Measurements from ENCODE around the gene SLC41A3.
A peak's percentile ranks its signal among the peaks of the same experiment; 100 is the strongest.

Gene SLC41A3

GRCh38 chr3:126105691-126106187 is 21.8 kb upstream of the SLC41A3 start:
- H3K4me3 ChIP-seq (ENCODE audit: low read length), result no peak overlapping the region
- H3K27me3 ChIP-seq (ENCODE audit: control insufficient read depth, insufficient read depth, low read length), result no peaks in the 10 kb centered on the region
- no peak overlapping the region for H3K27ac ChIP-seq (ENCODE audit: low read length)
- no CpG with 5 or more reads among the region's 16 CpGs for WGBS (ENCODE audit: insufficient coverage, insufficient read length)
- no peaks in the 10 kb centered on the region for H3K36me3 ChIP-seq (ENCODE audit: control insufficient read depth, insufficient read depth, low read length)
- DNase-seq (ENCODE audit: low read depth, low spot score), result no peak
- H3K9me3 ChIP-seq (ENCODE audit: control insufficient read depth, insufficient read depth, low read length), result no peaks in the 10 kb centered on the region
- no peaks in the 10 kb centered on the region; the same call in 1 of the 2 replicates for H3K4me1 ChIP-seq (ENCODE audit: control insufficient read depth, insufficient read depth, low read length)

GRCh38 chr3:126104742-126105605 is 21.1 kb upstream of the SLC41A3 start:
- no peaks in the 10 kb centered on the region for H3K9me3 ChIP-seq (ENCODE audit: control insufficient read depth, insufficient read depth, low read length)
- WGBS (ENCODE audit: insufficient coverage, insufficient read length), result no CpG with 5 or more reads among the region's 15 CpGs
- no peaks in the 10 kb centered on the region for H3K27me3 ChIP-seq (ENCODE audit: control insufficient read depth, insufficient read depth, low read length)
- no peak overlapping the region for H3K27ac ChIP-seq (ENCODE audit: low read length)
- DNase-seq (ENCODE audit: low read depth, low spot score), result no peak
- H3K4me1 ChIP-seq (ENCODE audit: control insufficient read depth, insufficient read depth, low read length), result no peaks in the 10 kb centered on the region; the same call in 1 of the 2 replicates
- H3K36me3 ChIP-seq (ENCODE audit: control insufficient read depth, insufficient read depth, low read length), result no peaks in the 10 kb centered on the region
- H3K4me3 ChIP-seq (ENCODE audit: low read length), result no peak overlapping the region

DNA sequence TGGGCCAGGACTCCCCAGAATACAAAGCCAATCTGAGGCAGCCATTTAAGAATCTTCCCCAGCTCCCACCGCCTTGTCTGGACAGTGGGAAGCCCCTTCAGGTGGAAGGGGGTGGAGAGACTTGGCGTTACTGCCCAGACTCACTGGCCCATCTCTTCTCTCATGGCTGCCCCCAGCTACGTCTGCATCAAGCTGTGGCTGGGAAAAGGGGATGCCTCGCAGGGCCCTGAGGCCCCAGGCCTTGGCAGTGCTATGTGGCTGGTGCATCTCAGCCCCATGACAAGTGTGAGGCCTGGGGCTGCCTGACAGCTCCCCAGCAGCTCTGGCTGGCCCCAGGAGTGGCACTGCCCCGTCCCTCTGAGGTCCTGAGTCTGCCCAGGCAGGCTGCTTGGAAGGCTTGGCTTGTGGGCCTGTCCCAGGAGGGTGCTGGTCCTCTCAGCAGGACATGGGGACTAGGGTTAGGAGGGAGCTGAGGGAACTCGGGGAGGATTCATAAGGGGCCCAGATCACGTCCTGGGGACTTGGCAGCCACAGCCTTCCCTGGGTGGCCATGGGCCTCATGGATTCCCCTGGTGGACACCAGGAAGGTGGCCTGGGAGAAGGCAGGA is 20.2 kb upstream of the SLC41A3 start:
- no CpG with 5 or more reads among the region's 7 CpGs for WGBS (ENCODE audit: insufficient coverage, insufficient read length)
- DNase-seq (ENCODE audit: low read depth, low spot score), result no peak
- Histone ChIP-seq H3K4me1 (ENCODE audit: control insufficient read depth, insufficient read depth, low read length) (no peaks in the 10 kb centered on the region; the same call in 1 of the 2 replicates), H3K9me3 (ENCODE audit: control insufficient read depth, insufficient read depth, low read length) (no peaks in the 10 kb centered on the region), H3K27ac (ENCODE audit: low read length) (no peak overlapping the region), H3K36me3 (ENCODE audit: control insufficient read depth, insufficient read depth, low read length) (no peaks in the 10 kb centered on the region), H3K4me3 (ENCODE audit: low read length) (no peak overlapping the region), H3K27me3 (ENCODE audit: control insufficient read depth, insufficient read depth, low read length) (no peaks in the 10 kb centered on the region)

DNA sequence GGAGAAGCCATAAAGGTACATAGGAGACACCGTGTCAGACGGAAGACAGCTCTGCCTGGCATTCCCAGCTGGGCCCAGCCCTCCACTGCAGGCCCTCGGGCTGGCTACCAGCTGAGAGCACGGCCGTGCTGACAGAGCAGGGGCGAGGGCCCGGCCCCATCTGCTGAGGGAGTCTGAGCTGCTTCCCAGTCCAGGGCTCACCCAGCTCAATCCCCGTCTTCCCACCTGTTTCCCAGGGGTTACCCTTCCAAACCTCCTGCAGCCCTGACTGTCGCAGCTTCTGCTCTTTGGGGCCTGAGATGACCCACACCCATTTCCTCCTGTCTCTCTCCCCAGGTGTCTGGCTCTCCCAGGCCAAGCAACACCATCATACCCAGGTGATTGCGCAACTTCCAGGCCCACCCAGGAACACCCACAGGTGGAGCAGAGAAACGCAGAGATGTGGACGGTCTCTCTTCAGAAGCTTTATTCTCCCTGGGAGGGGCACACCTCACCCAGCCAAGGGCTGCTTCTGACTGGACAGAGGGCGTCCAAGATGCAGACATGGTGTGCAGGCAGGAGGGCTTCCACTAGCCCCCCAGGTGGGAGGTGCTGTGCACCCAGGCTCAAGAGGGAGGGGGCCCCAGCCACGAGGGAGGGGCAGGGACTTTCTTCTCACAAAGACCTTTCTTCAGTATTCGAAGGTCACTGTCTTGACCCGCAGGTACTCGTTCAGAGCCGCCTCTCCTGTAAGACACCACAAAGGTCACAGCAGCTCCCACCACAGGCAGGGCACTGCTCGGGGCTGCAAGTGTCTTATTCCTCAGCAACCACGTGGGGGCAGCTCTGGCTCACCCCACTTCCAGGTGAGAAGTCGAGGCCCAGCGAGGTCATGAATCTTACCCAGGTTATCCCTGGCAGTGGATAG is 19.4 kb upstream of the SLC41A3 start:
- H3K4me1 ChIP-seq (ENCODE audit: control insufficient read depth, insufficient read depth, low read length), result no peaks in the 10 kb centered on the region; the same call in 1 of the 2 replicates
- DNase-seq (ENCODE audit: low read depth, low spot score), result peak; percentile 20
- H3K4me3 ChIP-seq (ENCODE audit: low read length), result no peak overlapping the region
- WGBS (ENCODE audit: insufficient coverage, insufficient read length), result no CpG with 5 or more reads among the region's 22 CpGs
- H3K27ac ChIP-seq (ENCODE audit: low read length), result no peak overlapping the region
- no peaks in the 10 kb centered on the region for H3K36me3 ChIP-seq (ENCODE audit: control insufficient read depth, insufficient read depth, low read length)
- H3K27me3 ChIP-seq (ENCODE audit: control insufficient read depth, insufficient read depth, low read length), result no peaks in the 10 kb centered on the region
- no peaks in the 10 kb centered on the region for H3K9me3 ChIP-seq (ENCODE audit: control insufficient read depth, insufficient read depth, low read length)

DNA sequence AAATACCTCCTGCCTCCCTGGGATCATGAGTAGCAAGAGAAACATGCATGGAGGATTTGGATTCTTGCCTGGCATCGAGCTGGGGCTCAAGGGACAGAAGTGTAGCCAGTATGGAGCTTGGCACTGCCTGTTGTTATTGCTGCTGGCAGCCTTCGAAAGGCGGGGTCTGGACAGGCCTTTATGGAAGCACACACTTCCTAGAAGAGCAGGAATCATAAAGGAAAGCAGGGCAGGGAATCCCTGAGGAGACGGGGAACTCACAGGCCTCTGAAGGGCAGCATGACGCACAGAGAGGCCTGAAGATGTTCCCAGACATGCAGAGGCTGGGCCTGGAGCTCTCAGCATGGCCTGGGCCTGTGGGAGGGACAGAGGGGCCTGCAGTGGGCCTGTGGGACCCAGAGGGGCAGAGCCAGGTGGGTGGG is 18.6 kb upstream of the SLC41A3 start:
- Histone ChIP-seq H3K4me1 (ENCODE audit: control insufficient read depth, insufficient read depth, low read length) (no peaks in the 10 kb centered on the region; the same call in 1 of the 2 replicates), H3K27me3 (ENCODE audit: control insufficient read depth, insufficient read depth, low read length) (no peaks in the 10 kb centered on the region), H3K36me3 (ENCODE audit: control insufficient read depth, insufficient read depth, low read length) (no peaks in the 10 kb centered on the region), H3K27ac (ENCODE audit: low read length) (no peak overlapping the region), H3K9me3 (ENCODE audit: control insufficient read depth, insufficient read depth, low read length) (no peaks in the 10 kb centered on the region), H3K4me3 (ENCODE audit: low read length) (no peak overlapping the region)
- WGBS (ENCODE audit: insufficient coverage, insufficient read length), result no CpG with 5 or more reads among the region's 5 CpGs
- no peak for DNase-seq (ENCODE audit: low read depth, low spot score)

GRCh38 chr3:126102011-126102410 is 18.1 kb upstream of the SLC41A3 start:
- no peaks in the 10 kb centered on the region for H3K27me3 ChIP-seq (ENCODE audit: control insufficient read depth, insufficient read depth, low read length)
- H3K9me3 ChIP-seq (ENCODE audit: control insufficient read depth, insufficient read depth, low read length), result no peaks in the 10 kb centered on the region; the same call in 1 of the 2 replicates
- WGBS (ENCODE audit: insufficient coverage, insufficient read length), result no CpG with 5 or more reads among the region's 8 CpGs
- no peak overlapping the region for H3K4me3 ChIP-seq (ENCODE audit: low read length)
- no peak for DNase-seq (ENCODE audit: low read depth, low spot score)
- H3K36me3 ChIP-seq (ENCODE audit: control insufficient read depth, insufficient read depth, low read length), result no peaks in the 10 kb centered on the region
- H3K27ac ChIP-seq (ENCODE audit: low read length), result no peak overlapping the region
- no peaks in the 10 kb centered on the region; the same call in 1 of the 2 replicates for H3K4me1 ChIP-seq (ENCODE audit: control insufficient read depth, insufficient read depth, low read length)

DNA sequence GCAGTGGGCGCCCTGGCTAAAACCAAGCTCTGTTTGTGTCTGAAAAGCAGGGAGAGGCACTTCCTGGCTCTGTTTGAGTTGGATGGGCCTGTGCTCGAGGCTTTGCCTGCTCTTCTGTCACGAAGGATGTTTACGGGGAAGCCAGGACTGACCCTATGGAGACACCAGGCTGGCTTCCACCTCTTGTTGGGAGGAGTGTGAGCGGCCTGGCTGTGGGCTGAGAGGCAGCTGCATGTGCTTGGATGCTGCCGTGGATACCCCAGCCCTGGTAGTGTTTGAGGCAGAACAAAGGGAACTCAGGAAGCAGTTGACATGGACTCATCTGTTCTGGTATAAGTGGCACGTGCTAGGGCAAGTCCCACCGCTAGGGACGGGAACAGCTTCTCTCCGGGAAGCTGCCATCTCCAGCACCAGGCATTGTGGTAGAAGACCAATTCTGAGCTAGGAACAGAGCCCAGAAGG is 17.6 kb upstream of the SLC41A3 start:
- H3K4me1 ChIP-seq (ENCODE audit: control insufficient read depth, insufficient read depth, low read length), result no peaks in the 10 kb centered on the region; the same call in 1 of the 2 replicates
- no peak overlapping the region for H3K4me3 ChIP-seq (ENCODE audit: low read length)
- no peak overlapping the region for H3K27ac ChIP-seq (ENCODE audit: low read length)
- no peaks in the 10 kb centered on the region for H3K27me3 ChIP-seq (ENCODE audit: control insufficient read depth, insufficient read depth, low read length)
- no peak for DNase-seq (ENCODE audit: low read depth, low spot score)
- no CpG with 5 or more reads among the region's 10 CpGs for WGBS (ENCODE audit: insufficient coverage, insufficient read length)
- no peaks in the 10 kb centered on the region for H3K36me3 ChIP-seq (ENCODE audit: control insufficient read depth, insufficient read depth, low read length)
- no peaks in the 10 kb centered on the region; the same call in 1 of the 2 replicates for H3K9me3 ChIP-seq (ENCODE audit: control insufficient read depth, insufficient read depth, low read length)

DNA sequence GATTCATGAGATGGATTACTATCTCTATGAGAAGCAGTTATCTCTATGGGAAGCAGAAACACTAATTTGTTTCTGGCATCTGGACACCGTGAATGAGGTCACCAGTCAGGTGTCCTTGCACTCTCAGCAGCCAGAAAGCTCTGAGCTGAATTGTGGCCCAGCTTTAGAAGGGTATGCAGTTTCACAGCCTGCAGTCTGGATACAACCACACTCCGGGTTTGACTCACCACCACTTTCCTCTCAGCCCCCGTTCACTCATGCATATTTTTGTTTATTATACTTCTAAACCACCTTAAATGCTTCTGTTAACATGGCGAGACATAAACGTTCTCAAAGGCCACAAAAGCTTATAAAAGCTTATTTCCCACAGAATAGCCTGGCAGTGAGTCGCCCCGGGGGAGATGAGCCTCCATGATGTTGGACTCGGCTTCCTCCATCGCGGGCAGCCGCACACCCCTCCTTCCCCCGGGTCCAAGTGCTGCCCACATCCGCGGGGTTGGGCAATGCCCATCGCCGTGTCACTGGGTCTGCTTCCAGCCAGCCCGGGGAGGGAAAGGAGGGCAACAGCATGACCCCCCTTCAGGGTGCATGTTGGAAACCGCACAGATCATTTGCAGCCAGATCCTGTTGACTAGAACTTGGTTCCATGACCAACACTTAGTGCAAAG is 16.8 kb upstream of the SLC41A3 start:
- no peaks in the 10 kb centered on the region for H3K27me3 ChIP-seq (ENCODE audit: control insufficient read depth, insufficient read depth, low read length)
- H3K4me1 ChIP-seq (ENCODE audit: control insufficient read depth, insufficient read depth, low read length), result no peaks in the 10 kb centered on the region
- no peaks in the 10 kb centered on the region for H3K36me3 ChIP-seq (ENCODE audit: control insufficient read depth, insufficient read depth, low read length)
- no peak overlapping the region for H3K4me3 ChIP-seq (ENCODE audit: low read length)
- no peak for DNase-seq (ENCODE audit: low read depth, low spot score)
- no peak overlapping the region for H3K27ac ChIP-seq (ENCODE audit: low read length)
- WGBS (ENCODE audit: insufficient coverage, insufficient read length), result no CpG with 5 or more reads among the region's 18 CpGs
- no peaks in the 10 kb centered on the region; the same call in 1 of the 2 replicates for H3K9me3 ChIP-seq (ENCODE audit: control insufficient read depth, insufficient read depth, low read length)

DNA sequence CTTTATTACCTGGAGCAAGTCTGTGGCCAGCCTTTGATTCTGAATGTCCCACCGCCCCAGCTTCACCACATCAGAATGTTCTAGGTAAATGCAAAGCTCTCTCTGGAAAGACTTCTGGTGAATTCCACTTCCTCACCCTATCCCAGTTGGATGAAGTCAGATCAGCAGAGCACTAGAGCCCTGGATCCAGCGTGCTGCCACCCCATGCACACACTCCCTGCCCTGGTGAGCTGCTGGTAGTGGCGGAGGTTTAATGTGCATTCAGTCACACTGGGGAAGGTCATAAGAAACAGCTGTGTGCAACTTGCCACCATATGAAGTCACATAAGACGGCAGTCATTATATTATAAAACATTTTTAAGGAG is 16.3 kb upstream of the SLC41A3 start:
- Histone ChIP-seq H3K9me3 (ENCODE audit: control insufficient read depth, insufficient read depth, low read length) (no peaks in the 10 kb centered on the region; the same call in 1 of the 2 replicates), H3K27me3 (ENCODE audit: control insufficient read depth, insufficient read depth, low read length) (no peaks in the 10 kb centered on the region), H3K4me3 (ENCODE audit: low read length) (no peak overlapping the region), H3K36me3 (ENCODE audit: control insufficient read depth, insufficient read depth, low read length) (no peaks in the 10 kb centered on the region), H3K4me1 (ENCODE audit: control insufficient read depth, insufficient read depth, low read length) (no peaks in the 10 kb centered on the region), H3K27ac (ENCODE audit: low read length) (no peak overlapping the region)
- WGBS (ENCODE audit: insufficient coverage, insufficient read length), result no CpG with 5 or more reads among the region's 4 CpGs
- no peak for DNase-seq (ENCODE audit: low read depth, low spot score)
